CD4-positive, alpha-beta T cell (primary cell): ENCODE data around the gene KCNJ6. TPM values are rescaled to one million over a fixed set of nuclear protein-coding genes. Genes with fewer than 3 reads are reported as not detected.

Experiments used
- ATAC-seq: fragments of 200-7000 bp; cut with Tn5 transposase; one replicate; pipeline ENCODE4 v1.10.0; 2022; ENCODE audit warnings: mild to moderate bottlenecking; ENCODE audit not compliant: poor library complexity
- CTCF ChIA-PET: fragments of 350-600 bp; sonication (Branson Sonifier 250); formaldehyde crosslinking; loops from one replicate; lab custom pipeline; 2021; ENCODE audit warnings: antibody characterized with exemption, inconsistent platforms; lab: Charles Lee
- POLR2A ChIA-PET: fragments of 350-600 bp; sonication (Branson Sonifier 250); formaldehyde crosslinking; loops from one replicate; lab custom pipeline; 2021; ENCODE audit warnings: antibody characterized with exemption, inconsistent platforms; lab: Charles Lee
- DNase-seq, 14 experiments: peaks; one replicate each; pipeline ENCODE4 v3.0.0-alpha.2; 2013 to 2020; ENCODE audit warnings: mixed read lengths in 2 of 14
- H3K27ac ChIP-seq, 2 donors: one replicate each; pipeline versions ENCODE4 v1.5.1 to v1.7.0; 2013; ENCODE audit warnings: low read length in 2 of 2, low read depth in 1 of 2, mild to moderate bottlenecking in 1 of 2
- H3K27me3 ChIP-seq, 2 experiments: 1 replicate in 1 of 2; 2 replicates in 1 of 2; pipeline versions ENCODE4 v1.6.1 to v1.7.0; 2013; ENCODE audit warnings: low read length in 2 of 2, control low read depth in 1 of 2, mild to moderate bottlenecking in 1 of 2, moderate library complexity in 1 of 2; ENCODE audit not compliant: insufficient read depth in 2 of 2, control insufficient read depth in 1 of 2
- H3K36me3 ChIP-seq: one replicate; pipeline ENCODE4 v1.6.1; 2013; ENCODE audit warnings: low read length, control low read depth; ENCODE audit not compliant: insufficient read depth
- H3K4me1 ChIP-seq: one replicate; pipeline ENCODE4 v1.6.1; 2013; ENCODE audit warnings: low read length, control low read depth; ENCODE audit not compliant: insufficient read depth
- H3K4me3 ChIP-seq: one replicate; pipeline ENCODE4 v1.5.1; 2013; ENCODE audit warnings: mild to moderate bottlenecking, low read length, moderate library complexity
- H3K9me3 ChIP-seq, 2 experiments: 1 replicate in 1 of 2; 2 replicates in 1 of 2; pipeline versions ENCODE4 v1.6.1 to v1.7.0; 2013; ENCODE audit warnings: low read length in 2 of 2, mild to moderate bottlenecking in 2 of 2, control low read depth in 1 of 2, moderate library complexity in 1 of 2; ENCODE audit not compliant: control insufficient read depth in 1 of 2, insufficient read depth in 1 of 2
- H3K27ac Mint-ChIP-seq: one replicate; pipeline ENCODE4 v1.8.0; 2020; ENCODE audit warnings: mixed read lengths
- H3K27me3 Mint-ChIP-seq: one replicate; pipeline ENCODE4 v1.8.0; 2021; ENCODE audit warnings: mixed read lengths
- H3K36me3 Mint-ChIP-seq: one replicate; pipeline ENCODE4 v1.8.0; 2021; ENCODE audit warnings: low read depth, mixed read lengths
- H3K4me1 Mint-ChIP-seq: one replicate; pipeline ENCODE4 v1.8.0; 2021; ENCODE audit warnings: low read depth, mixed read lengths
- H3K4me3 Mint-ChIP-seq: one replicate; pipeline ENCODE4 v1.8.0; 2020; ENCODE audit warnings: mild to moderate bottlenecking, mixed read lengths
- H3K9me3 Mint-ChIP-seq: one replicate; pipeline ENCODE4 v1.8.0; 2020; ENCODE audit warnings: mixed read lengths
- CTCF ChIP-seq: fragments of 200-600 bp; IDR thresholded peaks from one replicate; pipeline ENCODE4 v1.8.0; 2022; ENCODE audit warnings: antibody characterized with exemption, mild to moderate bottlenecking
- intact Hi-C, 2 experiments: fragments of 100-400 bp; cut with DNase I in 1 of 2; cut with micrococcal nuclease in 1 of 2; formaldehyde crosslinking; loops; one replicate each; pipeline versions ENCODE4 v1.15.1 to v1.9.0; 2023 to 2025; cut with DNase I, micrococcal nuclease
- total RNA-seq, 174 experiments: library from RNA in 2 of 174; stranded (reverse) in 2 of 174; gene quantifications; one replicate each; pipeline ENCODE4 v1.2.3 and lab custom pipeline; 2021 to 2026

The KCNJ6 gene
- total RNA-seq, 2 experiments from 2014 or later, result not detected

- DNase-seq (no peak), ATAC-seq (no peak)
- Histone ChIP-seq H3K9me3 (no peaks in the 10 kb centered on the region), H3K4me3 (no peak overlapping the region), H3K27me3 (peaks cover 0 to 7% of the 10 kb centered on the region in 2 experiments), H3K4me1 (no peaks in the 10 kb centered on the region), H3K36me3 (no peaks in the 10 kb centered on the region), H3K27ac (no peak overlapping the region)
- Mint-ChIP-seq H3K36me3 (no peaks in the 10 kb centered on the region), H3K4me3 (no peak overlapping the region), H3K4me1 (no peaks in the 10 kb centered on the region), H3K27ac (no peak overlapping the region), H3K27me3 (peaks cover 22% of the 10 kb centered on the region), H3K9me3 (no peaks in the 10 kb centered on the region)
- ChIA-PET CTCF (no interaction called here), POLR2A (no interaction called here)
- intact Hi-C loops, result no loop called here
- TF ChIP-seq CTCF, result no peak
Measured at GRCh38 chr21:37800057-37800455, 116.2 kb downstream of the KCNJ6 start.

- H3K4me1 Mint-ChIP-seq, result no peaks in the 10 kb centered on the region
Measured at GRCh38 chr21:37799211-37800056, 116.8 kb downstream of the KCNJ6 start.

GRCh38 chr21:37797403-37797802 is 118.9 kb downstream of the KCNJ6 start:
- Histone ChIP-seq H3K36me3 (no peaks in the 10 kb centered on the region), H3K4me1 (no peaks in the 10 kb centered on the region), H3K27me3 (peaks cover 0 to 4% of the 10 kb centered on the region in 2 experiments), H3K9me3 (no peaks in the 10 kb centered on the region), H3K27ac (no peak overlapping the region), H3K4me3 (no peak overlapping the region)
- no peak for DNase-seq
- intact Hi-C loops, result no loop called here
- Mint-ChIP-seq H3K4me3 (no peak overlapping the region), H3K36me3 (no peaks in the 10 kb centered on the region), H3K27me3 (peaks cover 22% of the 10 kb centered on the region), H3K4me1 (no peaks in the 10 kb centered on the region), H3K27ac (no peak overlapping the region), H3K9me3 (no peaks in the 10 kb centered on the region)
- ChIA-PET POLR2A (no interaction called here), CTCF (no interaction called here)
- ATAC-seq, result no peak
- TF ChIP-seq CTCF, result no peak

More at GRCh38 chr21:37799211-37800056, 116.8 kb downstream of the KCNJ6 start:
- Mint-ChIP-seq H3K27ac (no peak overlapping the region), H3K9me3 (no peaks in the 10 kb centered on the region), H3K36me3 (no peaks in the 10 kb centered on the region), H3K27me3 (peaks cover 22% of the 10 kb centered on the region), H3K4me3 (no peak overlapping the region)
- H3K4me3 ChIP-seq, result no peak overlapping the region
- H3K9me3 ChIP-seq, result no peaks in the 10 kb centered on the region
- H3K4me1 ChIP-seq, result no peaks in the 10 kb centered on the region
- DNase-seq (no peak), ATAC-seq (no peak)
- H3K36me3 ChIP-seq, result no peaks in the 10 kb centered on the region
- intact Hi-C loops, result no loop called here
- TF ChIP-seq CTCF, result no peak
- no peak overlapping the region for H3K27ac ChIP-seq
- POLR2A ChIA-PET, result no interaction called here
- CTCF ChIA-PET, result no interaction called here
- H3K27me3 ChIP-seq, result peaks cover 0 to 7% of the 10 kb centered on the region in 2 experiments
